ENCODE measurements around the gene ZNF132.

Gene ZNF132

DNA sequence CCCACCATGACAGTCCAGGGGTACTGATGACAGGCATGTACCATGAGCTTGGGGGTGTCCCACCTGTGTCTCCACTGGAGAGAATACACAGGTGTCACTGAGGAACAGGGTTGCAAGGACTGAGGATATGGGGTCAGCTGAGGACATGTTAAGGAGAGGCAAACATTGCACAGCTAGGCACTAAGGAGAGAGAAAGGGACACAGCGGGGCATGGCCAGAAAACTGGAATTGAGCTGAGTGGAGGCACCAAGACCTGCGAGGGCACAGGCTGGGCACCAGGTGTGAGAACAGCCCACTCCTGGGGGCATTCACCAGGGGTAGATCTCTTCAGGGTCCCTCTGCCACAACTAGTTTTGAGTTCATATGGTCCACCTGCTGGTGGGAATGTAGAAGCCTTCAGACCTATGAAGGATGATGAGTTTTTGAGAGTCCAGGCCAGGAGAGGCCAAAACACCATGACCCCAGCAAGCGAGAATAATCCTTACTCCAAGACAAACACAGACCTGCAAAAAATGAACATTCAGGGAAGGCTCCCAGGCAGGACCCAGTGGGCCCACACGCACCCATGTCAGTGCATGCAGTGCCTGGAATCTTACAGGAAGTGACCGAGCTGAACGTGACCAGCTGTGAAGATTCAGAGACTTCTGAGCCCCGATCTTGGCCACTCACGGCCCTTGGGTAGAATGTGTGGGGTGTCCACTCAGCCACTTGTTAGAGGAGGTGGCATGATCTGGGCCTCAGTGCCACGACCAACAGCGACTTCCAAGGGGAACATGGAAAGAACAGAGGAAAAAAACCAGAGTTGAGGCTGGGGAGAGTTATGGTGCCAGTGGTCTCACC is 32.9 kb downstream of the ZNF132 start:
- DNase-seq = peak; percentile 43

DNA sequence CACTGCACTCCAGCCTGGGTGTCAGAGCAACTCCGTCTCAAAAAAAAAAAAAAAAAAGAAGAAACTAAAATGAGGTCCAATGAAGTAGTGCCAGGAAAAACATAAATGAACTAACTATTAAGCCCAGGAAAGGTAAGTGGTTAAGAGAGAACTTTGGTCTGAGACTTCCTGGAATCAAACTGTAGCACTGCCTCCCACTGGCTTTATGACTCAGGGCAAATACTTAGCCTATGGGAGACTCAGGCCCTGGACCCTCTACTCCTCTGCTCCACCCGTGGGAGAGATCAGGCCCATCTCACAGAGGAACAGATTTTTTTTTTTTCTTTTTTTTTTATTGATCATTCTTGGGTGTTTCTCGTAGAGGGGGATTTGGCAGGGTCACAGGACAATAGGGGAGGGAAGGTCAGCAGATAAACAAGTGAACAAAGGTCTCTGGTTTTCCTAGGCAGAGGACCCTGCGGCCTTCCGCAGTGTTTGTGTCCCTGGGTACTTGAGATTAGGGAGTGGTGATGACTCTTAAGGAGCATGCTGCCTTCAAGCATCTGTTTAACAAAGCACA is 36.0 kb downstream of the ZNF132 start:
- DNase-seq = peak; percentile 60

DNA sequence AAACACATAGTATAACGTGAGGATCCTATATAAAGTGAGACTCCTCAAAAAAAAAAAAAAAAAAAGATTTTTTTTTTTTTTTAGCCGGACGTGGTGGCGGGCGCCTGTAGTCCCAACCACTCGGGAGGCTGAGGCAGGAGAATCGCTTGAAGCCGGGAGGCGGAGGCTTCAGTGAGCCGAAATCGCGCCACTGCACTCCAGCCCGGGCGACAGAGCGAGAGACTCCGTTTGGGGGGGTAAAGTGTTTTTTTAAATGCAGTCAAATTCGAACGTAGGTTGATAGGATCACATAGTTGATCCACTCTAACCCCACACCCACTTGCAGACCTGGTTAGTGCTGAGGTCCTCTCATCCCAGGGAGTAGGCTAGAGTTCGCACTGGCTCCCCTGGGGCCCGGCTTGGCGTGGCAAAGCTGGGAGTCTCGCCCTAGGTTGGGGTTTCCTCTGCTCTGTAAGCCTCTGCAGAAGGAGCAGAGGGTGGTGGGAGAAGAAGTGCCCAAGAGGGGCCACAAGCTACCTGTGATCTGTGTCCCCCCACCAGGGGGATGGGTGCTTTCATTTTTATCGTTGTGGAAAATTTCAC is 38.0 kb downstream of the ZNF132 start:
- DNase-seq = peak; percentile 39

DNA sequence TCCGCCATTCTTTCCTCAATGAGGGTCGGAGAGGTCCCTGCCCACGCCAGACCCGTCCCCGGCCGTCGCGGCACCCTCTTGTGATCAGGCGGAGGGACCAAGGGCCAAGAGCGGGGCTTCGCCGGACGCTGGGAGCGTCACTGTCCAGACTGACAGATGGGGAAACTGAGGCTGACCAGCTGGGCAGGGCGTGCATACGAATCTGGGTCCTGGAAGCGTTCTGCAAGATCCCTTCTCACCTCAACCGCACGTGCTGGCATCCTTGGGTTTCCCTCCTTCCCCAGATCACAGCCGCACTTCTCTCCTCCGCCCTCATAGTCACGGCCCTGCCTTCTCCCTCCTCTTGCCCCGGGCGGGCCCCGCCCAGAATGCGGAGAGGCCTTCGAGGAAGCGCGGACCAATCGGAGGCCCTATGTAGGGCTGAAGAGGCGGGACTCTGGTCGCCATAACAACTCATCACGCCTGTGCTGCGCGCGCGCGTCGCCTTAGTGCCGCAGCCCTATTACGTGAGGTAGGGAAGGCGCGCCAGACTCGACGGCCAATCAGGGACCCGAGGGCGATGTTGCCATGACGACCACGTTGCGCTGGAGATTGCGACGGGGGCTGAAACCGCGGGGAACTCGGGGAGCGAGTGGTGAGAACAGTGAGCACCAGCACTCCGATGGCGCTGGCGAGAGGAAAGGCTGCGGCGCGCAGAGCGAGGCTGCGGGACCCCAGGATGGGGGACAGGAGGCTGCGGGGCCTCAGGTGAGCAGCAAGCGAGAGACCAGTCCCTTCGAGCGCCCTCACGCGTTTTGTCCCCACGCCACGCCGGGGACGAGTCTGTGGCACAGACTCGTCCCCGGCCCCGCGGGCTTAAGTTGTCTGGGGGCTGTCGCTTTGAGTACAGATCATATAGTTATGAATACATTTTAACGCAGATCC is 38.8 kb downstream of the ZNF132 start:
- peak; percentile 100 for DNase-seq

DNA sequence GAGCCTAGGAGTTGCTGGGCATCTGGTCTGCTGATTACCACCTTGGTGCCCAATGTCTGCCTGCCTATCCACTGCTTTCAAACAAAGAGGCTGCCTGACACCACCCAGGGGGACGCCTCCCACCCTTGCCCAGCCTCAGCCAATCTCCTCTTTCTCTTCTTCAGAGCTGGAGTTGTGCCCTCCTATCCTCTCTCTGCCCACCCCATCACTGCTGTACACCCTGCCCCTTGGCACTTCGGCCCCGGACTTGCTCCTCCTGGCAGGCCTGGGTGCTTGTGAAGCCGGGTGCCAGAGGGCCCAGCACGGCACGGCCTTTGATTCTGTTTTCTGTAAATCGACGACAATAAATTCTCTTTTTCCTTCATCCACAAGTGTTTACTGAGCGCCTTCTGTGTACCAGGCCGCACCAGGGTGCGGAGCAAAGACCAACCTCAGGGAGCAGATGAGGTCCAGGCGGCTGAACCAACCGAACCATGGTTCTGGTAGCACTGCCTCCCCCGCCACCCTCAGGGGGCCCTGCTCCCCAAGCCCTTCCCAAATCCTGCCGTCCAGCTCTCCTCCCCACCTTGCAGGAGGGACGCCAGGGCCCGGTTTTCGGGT is 39.5 kb downstream of the ZNF132 start:
- peak; percentile 27 for DNase-seq

DNA sequence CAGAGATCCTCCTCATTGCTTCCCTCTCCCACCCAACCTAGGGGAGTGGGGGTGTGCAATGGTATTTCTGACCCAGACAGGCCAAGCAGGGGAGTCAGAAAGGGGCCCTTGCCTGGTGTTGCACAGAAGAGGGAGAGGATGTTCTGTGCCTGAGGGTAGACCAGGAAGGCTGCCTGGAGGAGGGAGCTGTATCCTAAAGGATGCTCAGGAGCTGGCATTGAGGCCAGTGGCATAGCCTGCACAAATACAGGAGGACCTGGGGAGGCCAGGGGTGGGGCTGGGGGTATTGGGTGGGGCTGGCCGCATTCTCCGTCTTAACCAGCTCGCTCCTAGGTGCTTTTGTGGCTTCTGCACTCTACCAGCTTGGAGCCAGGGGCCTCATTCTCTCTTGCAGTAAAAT is 40.0 kb downstream of the ZNF132 start:
- no peak for DNase-seq

DNA sequence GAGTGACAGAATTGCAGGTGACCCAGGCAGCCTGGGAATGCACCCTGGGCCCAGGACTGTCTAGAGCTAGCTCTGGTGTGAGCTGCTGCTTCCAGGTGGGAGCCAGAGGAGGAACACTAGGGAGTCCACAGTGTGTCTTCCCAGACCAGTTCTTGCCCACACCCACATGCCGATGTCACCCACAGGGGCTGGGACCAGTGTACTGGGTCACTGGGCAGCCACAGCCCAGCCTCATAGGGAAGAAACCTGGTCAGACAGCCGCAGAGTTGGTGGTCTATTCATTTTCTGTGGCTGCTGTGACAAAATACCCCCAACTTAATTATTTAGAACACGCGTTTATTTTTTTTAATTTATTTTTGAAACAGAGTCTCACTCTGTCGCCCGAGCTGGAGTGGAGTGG is 41.4 kb downstream of the ZNF132 start:
- no peak for DNase-seq

DNA sequence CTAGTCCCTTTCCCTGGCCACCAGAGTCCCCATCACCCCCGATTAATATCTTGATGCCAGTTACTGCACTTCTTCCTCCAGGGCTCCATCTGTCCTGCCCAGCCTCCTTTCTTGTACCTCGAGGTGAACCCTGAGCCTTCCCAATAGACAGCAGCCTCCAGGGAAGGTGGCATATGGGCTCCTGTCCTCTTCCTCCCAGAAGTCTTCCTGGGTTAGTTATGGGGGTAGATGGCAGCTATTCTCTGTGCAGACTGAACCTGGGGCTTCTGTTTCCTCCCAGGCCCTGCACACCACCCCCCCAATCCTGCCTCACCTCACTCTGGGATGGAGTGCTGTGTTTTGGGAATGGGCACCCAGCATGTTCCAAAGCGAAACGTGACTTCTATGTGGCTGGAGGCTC is 41.9 kb downstream of the ZNF132 start:
- no peak for DNase-seq

DNA sequence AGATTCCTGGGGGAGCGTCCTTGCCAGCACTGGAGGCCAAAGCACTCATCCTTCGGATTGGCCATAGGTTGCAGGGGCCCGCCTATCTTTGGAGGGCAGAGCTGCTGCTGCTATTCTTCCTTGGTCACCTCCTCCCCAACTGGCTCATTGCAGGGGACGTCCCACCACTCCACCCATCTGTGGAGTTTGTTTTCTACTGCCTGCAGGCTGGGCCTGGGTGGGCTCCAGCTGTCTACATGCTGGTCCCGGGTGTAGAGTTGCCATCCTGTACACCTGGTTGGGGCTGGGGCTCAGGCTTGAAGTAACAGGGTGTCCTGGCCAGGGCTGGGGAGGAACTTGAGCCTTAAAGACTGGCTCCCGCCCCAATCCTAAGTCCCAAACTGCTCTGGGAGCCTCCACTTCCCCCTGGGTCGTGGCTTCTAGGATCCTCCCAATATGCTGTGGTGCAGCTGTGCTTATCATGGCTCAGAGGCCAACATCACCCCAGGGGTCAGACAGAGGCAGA is 42.4 kb downstream of the ZNF132 start:
- DNase-seq = no peak

DNA sequence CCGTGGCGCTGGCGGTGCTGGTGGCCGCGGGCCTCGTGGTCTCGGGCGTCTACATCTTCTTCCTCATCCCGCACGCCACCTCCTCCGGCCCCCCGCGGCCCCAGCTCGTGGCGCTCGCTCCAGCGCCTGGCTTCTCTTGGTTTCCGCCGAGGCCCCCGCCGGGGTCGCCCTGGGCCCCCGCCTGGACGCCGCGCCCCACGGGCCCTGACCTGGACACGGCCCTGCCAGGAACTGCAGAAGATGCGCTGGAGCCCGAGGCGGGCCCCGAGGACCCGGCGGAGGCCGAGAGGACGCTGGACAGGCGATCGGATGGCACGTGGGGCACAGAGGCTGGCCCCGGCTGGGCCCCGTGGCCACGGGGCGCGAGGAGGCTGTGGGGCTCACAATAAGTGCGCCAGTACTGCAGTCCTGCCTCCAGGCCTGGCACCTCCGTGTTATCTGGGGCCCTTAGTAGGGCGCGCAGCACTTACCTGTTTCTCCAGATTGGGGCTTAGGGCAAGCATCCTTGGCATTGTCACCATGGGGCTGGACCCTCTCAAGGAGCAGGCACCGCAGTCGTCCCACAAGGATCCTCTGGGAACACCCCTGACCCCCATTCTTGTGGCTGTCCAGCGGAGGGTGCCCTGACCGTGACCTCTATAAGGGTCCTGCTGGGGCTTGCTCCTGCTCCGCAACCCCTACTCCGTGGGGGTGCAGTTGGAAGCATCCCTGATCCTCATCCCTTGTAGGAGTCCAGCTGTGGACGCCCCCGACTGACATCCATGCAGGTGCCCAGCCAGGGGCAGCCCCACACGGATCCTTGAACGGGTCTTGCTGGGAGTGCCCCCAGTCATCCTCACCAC is 43.0 kb downstream of the ZNF132 start:
- DNase-seq = no peak

DNA sequence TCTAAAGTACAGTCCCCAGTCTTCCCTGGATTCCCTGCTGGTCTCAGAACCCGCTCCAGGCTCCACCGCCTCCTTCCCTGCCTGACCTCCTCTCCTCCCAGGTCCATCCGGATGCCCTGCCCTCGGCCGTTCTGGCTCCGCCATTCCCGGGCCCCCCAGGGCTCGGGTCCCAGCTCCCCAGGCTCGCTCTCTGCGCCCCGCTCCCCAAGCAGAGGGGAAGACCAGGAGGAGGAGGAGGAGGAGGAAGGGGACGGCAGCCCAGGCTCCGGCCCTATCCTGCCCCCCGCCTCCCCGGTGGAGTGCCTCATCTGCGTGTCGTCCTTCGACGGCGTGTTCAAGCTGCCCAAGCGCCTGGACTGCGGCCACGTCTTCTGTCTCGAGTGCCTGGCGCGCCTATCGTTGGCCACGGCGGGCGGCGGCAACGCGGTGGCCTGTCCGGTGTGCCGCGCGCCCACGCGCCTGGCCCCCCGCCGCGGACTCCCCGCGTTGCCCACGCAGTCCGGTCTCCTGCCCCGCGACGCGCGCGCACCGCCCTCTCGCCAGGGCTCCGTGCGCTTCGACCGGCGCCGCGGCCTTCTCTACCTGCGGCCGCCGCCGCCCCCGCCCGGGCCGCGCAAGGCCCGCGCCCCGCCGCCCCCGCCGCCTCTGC is 43.9 kb downstream of the ZNF132 start:
- DNase-seq = no peak

DNA sequence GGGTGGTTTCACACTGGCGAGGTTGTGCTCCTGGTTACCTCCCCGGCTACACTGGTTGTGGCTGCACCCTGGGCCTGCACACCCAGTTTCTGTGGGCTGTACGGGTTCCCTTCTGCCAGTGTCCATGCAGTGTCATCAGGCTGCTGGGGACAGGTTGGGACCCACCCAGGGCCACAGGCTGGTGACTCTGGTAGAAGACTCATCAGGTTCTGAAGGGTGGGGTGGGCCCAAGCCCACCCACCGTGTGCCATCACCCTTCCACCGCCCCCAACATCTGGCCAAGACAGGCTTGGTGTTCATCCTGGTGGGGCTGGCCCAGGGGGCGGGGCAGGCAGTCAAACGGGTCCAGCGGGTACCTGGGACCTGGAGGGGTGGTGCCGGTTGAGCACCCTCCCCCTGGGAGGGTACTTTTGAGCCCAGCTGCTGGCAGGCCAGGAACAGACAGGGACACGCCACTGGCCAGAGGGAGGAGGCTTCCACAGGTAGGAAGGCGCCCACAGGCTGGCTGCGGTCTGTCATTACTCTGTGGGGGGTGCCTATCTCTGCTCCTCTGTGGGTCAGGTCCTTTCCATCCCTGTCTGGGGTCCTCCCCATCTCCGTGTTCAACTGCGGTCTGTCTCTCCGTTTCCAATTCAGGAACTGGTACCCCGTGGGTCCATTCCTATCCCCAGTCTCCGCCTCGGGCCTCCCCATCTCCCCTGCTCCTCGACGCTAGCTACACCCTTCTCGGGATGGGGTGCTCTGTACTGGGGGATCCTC is 44.6 kb downstream of the ZNF132 start, which contains the start of gene RNF225:
Gene RNF225 (plus strand): TSS at position 437 of the 759 bp plus-strand sequence. CDS start 434 bp downstream, outside the sequence.
- peak; percentile 49 for DNase-seq

DNA sequence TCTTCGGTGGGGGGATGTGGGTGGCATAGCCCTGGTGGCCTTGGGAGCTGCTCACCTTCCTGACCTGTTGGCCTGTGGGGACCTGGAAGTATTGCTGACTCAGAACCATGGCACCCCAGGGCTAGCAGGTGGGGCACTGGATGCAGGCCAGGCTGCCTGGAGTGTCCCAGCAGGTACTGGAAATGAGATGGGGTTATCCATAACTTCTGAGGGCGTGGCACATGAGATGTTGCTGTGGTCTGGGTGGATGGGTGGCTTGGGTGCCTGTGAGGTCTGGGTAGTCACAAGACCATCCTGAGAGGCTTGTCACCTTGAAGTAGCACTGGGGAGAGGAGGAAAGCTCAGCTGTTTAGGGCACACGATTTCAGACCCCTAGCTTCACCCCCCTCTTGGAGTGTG is 45.1 kb downstream of the ZNF132 start:
- no peak for DNase-seq

DNA sequence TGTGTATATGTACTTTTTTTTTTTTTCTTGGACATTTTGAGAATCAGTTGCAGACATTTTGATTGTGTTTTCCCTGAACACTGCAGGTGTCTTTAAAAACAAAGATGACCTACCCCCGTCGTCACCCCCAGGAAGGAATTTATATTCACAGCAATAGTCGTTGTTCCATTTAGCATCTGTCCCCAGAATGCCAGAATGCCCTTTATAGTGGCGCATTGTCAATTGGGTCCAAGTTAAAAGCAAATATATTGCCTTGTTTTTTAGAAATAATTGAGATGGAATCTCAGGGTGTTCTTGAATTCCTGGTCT is 46.3 kb downstream of the ZNF132 start:
- no peak for DNase-seq

DNA sequence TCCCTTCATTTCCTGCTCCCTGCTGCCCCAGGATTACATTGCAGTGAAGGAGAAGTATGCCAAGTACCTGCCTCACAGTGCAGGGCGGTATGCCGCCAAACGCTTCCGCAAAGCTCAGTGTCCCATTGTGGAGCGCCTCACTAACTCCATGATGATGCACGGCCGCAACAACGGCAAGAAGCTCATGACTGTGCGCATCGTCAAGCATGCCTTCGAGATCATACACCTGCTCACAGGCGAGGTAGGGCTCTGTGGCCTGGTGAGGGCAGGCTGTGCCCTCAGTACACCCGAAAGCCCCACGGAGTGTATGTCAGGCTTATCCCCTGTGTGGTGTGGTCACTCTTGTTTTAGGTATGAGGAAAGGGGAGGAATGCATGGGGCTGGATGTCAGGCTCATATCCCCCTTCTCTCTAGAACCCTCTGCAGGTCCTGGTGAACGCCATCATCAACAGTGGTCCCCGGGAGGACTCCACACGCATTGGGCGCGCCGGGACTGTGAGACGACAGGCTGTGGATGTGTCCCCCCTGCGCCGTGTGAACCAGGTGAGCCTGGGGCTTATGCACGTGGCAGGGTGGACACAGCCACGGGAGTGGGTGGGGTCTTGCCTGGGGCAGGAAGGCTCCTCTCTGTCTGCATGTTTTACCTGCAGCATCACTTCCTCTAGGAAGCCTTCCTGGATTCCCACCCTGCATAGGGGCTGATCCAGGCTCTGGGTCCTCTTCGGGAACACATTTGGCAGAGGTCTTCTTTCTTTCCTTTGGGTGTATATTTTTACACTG is 46.8 kb downstream of the ZNF132 start:
- no peak for DNase-seq

DNA sequence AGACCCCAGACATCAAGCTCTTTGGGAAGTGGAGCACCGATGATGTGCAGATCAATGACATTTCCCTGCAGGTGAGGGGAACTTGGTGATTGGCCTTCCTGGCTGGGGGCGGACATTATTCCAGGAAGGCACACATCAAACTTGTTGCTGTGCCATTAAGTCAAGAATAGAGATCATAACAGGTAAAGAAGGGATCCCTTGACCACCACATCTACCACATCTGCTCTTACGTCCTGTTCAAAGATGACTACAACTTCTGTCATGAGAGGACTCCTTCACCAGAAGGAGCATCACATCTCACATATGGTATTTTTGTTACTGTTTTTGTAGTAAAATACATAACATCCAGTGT is 51.8 kb downstream of the ZNF132 start:
- DNase-seq = no peak

DNA sequence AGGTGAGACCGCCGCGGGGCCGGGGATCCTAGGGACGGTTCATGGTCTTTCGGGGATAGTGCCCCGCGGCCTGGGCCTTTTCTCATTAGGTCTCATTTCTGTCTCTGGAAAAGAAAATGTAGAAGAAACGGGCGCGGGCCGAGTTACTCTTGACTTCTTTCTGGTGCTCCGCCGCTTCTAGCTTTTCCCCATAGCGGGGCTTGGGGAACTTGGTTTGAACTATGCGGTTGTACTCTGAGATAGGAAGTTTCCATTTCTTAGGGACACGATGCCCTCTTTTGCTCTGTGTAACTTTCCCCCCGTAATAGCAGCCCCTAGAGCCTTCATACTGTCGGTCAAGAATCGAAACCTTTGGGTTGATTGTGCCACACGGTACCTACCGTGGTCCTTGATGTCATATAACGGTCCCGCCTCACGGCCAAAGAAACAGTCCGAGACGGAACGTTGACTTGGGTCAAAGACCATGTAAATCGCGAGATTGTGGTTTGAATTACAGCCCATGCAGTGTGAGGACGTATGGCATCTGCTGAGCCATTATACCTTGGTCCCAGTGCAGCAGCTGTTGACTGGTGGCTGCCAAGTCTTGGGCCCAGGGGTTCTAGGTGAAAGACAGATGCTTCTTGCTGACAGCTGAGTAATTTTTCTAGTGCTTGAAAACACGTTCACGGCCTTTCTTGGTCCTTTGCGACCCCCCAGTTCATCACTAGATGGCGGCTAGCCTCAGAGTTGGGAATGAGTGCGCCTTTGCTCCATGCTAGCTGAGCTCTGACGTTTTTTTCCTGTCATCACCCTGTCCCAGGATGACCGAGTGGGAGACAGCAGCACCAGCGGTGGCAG is 52.4 kb downstream of the ZNF132 start:
- no peak for DNase-seq

DNA sequence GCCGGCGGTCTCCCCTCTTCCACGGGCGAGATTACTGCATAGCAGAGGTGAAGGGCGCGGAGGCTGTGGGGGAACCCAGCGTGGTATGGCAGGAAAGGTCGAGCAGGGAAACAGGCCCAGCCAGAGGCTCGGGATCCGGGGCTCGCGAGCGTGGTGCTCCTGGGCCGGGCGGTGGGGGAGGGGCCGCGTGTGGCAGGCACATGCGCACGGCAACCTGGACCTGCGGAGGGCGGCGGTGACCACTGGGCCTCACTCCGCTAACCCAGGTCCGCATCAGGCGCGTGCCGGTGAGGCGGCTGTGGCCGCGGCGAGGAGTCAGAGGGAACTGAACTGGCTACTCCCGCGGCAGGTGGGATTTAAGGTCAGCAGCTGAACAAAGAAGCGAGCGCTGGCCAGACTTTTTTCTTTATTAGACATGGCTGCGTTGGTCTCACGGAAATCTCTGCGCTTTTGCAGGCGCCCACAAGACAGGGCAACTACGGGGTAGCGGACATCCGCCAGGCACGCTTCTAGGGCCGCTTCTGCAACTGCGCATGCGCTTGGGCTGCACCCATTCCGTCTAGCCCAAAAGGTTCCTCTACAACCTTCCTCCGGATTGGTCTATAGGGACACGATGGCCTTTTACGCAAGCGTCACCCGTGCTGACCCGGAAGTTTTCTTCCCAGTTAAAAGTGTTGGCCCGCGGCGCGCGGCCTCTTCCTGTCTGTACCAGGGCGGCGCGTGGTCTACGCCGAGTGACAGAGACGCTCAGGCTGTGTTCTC is 53.2 kb downstream of the ZNF132 start, which contains the start of gene RPS5:
Gene RPS5 (plus strand): TSS at position 694 of the 762 bp plus-strand sequence. CDS start 869 bp downstream, outside the sequence.
- peak; percentile 100 for DNase-seq

All from NCI-H82 (cell line).